CD4-positive, alpha-beta T cell (primary cell): ENCODE results near the gene DNMT3A. TPM values are rescaled to one million over a fixed set of nuclear protein-coding genes. Genes with fewer than 3 reads are reported as not detected.

Source experiments
- ATAC-seq: fragments of 200-7000 bp; cut with Tn5 transposase; one replicate; pipeline ENCODE4 v1.10.0; 2022; ENCODE audit warnings: mild to moderate bottlenecking; ENCODE audit not compliant: poor library complexity
- CTCF ChIA-PET: fragments of 350-600 bp; sonication (Branson Sonifier 250); formaldehyde crosslinking; loops from one replicate; lab custom pipeline; 2021; ENCODE audit warnings: antibody characterized with exemption, inconsistent platforms; lab: Charles Lee
- POLR2A ChIA-PET: fragments of 350-600 bp; sonication (Branson Sonifier 250); formaldehyde crosslinking; loops from one replicate; lab custom pipeline; 2021; ENCODE audit warnings: antibody characterized with exemption, inconsistent platforms; lab: Charles Lee
- DNase-seq, 14 experiments: peaks; one replicate each; pipeline ENCODE4 v3.0.0-alpha.2; 2013 to 2020; ENCODE audit warnings: mixed read lengths in 2 of 14
- H3K27ac ChIP-seq, 2 donors: one replicate each; pipeline versions ENCODE4 v1.5.1 to v1.7.0; 2013; ENCODE audit warnings: low read length in 2 of 2, low read depth in 1 of 2, mild to moderate bottlenecking in 1 of 2
- H3K27me3 ChIP-seq, 2 experiments: 1 replicate in 1 of 2; 2 replicates in 1 of 2; pipeline versions ENCODE4 v1.6.1 to v1.7.0; 2013; ENCODE audit warnings: low read length in 2 of 2, control low read depth in 1 of 2, mild to moderate bottlenecking in 1 of 2, moderate library complexity in 1 of 2; ENCODE audit not compliant: insufficient read depth in 2 of 2, control insufficient read depth in 1 of 2
- H3K36me3 ChIP-seq: one replicate; pipeline ENCODE4 v1.6.1; 2013; ENCODE audit warnings: low read length, control low read depth; ENCODE audit not compliant: insufficient read depth
- H3K4me1 ChIP-seq: one replicate; pipeline ENCODE4 v1.6.1; 2013; ENCODE audit warnings: low read length, control low read depth; ENCODE audit not compliant: insufficient read depth
- H3K4me3 ChIP-seq: one replicate; pipeline ENCODE4 v1.5.1; 2013; ENCODE audit warnings: mild to moderate bottlenecking, low read length, moderate library complexity
- H3K9me3 ChIP-seq, 2 experiments: 1 replicate in 1 of 2; 2 replicates in 1 of 2; pipeline versions ENCODE4 v1.6.1 to v1.7.0; 2013; ENCODE audit warnings: low read length in 2 of 2, mild to moderate bottlenecking in 2 of 2, control low read depth in 1 of 2, moderate library complexity in 1 of 2; ENCODE audit not compliant: control insufficient read depth in 1 of 2, insufficient read depth in 1 of 2
- H3K27ac Mint-ChIP-seq: one replicate; pipeline ENCODE4 v1.8.0; 2020; ENCODE audit warnings: mixed read lengths
- H3K27me3 Mint-ChIP-seq: one replicate; pipeline ENCODE4 v1.8.0; 2021; ENCODE audit warnings: mixed read lengths
- H3K36me3 Mint-ChIP-seq: one replicate; pipeline ENCODE4 v1.8.0; 2021; ENCODE audit warnings: low read depth, mixed read lengths
- H3K4me1 Mint-ChIP-seq: one replicate; pipeline ENCODE4 v1.8.0; 2021; ENCODE audit warnings: low read depth, mixed read lengths
- H3K4me3 Mint-ChIP-seq: one replicate; pipeline ENCODE4 v1.8.0; 2020; ENCODE audit warnings: mild to moderate bottlenecking, mixed read lengths
- H3K9me3 Mint-ChIP-seq: one replicate; pipeline ENCODE4 v1.8.0; 2020; ENCODE audit warnings: mixed read lengths
- CTCF ChIP-seq: fragments of 200-600 bp; IDR thresholded peaks from one replicate; pipeline ENCODE4 v1.8.0; 2022; ENCODE audit warnings: antibody characterized with exemption, mild to moderate bottlenecking
- intact Hi-C, 2 experiments: fragments of 100-400 bp; cut with DNase I in 1 of 2; cut with micrococcal nuclease in 1 of 2; formaldehyde crosslinking; loops; one replicate each; pipeline versions ENCODE4 v1.15.1 to v1.9.0; 2023 to 2025; cut with DNase I, micrococcal nuclease
- total RNA-seq, 174 experiments: library from RNA in 2 of 174; stranded (reverse) in 2 of 174; gene quantifications; one replicate each; pipeline ENCODE4 v1.2.3 and lab custom pipeline; 2021 to 2026

Gene DNMT3A
- total RNA-seq, 2 experiments from 2014 or later, result 57.1 to 62.1 TPM

GRCh38 chr2:25358249-25358815 is 16.6 kb upstream of the DNMT3A start:
- no peaks in the 10 kb centered on the region for H3K9me3 Mint-ChIP-seq
- no peak for TF ChIP-seq CTCF
- H3K36me3 Mint-ChIP-seq, result no peaks in the 10 kb centered on the region
- DNase-seq, result no peak
- ChIA-PET CTCF (interaction anchor here (1.2 kb wide), 1 partner anchor 11 kb away, joined by 4 read pairs; no protein-coding TSS in a partner anchor), POLR2A (no interaction called here)
- intact Hi-C loops, result no loop called here
- H3K4me3 ChIP-seq, result no peak overlapping the region
- H3K27me3 Mint-ChIP-seq, result no peaks in the 10 kb centered on the region
- H3K4me1 ChIP-seq, result peaks cover 15% of the 10 kb centered on the region
- H3K4me1 Mint-ChIP-seq, result peaks cover 13% of the 10 kb centered on the region
- no peak overlapping the region for H3K27ac Mint-ChIP-seq
- H3K9me3 ChIP-seq, result no peaks in the 10 kb centered on the region
- no peak overlapping the region for H3K4me3 Mint-ChIP-seq
- no peaks in the 10 kb centered on the region for H3K27me3 ChIP-seq
- no peak for ATAC-seq
- H3K36me3 ChIP-seq, result no peaks in the 10 kb centered on the region
- no peak overlapping the region for H3K27ac ChIP-seq

GRCh38 chr2:25356088-25356487 is 14.4 kb upstream of the DNMT3A start:
- CTCF ChIA-PET, result no interaction called here
- no peak for ATAC-seq
- intact Hi-C loops, result no loop called here

GRCh38 chr2:25355270-25355669 is 13.5 kb upstream of the DNMT3A start:
- Histone ChIP-seq H3K27ac (no peak overlapping the region), H3K4me3 (no peak overlapping the region), H3K36me3 (no peaks in the 10 kb centered on the region), H3K27me3 (no peaks in the 10 kb centered on the region), H3K9me3 (no peaks in the 10 kb centered on the region), H3K4me1 (peaks cover 1% of the 10 kb centered on the region)
- no peak for DNase-seq
- no peak overlapping the region for H3K27ac Mint-ChIP-seq
- ChIA-PET CTCF (no interaction called here), POLR2A (no interaction called here)
- peaks cover 6% of the 10 kb centered on the region for H3K27me3 Mint-ChIP-seq
- no peaks in the 10 kb centered on the region for H3K36me3 Mint-ChIP-seq
- intact Hi-C loops, result no loop called here
- ATAC-seq, result no peak
- H3K9me3 Mint-ChIP-seq, result no peaks in the 10 kb centered on the region
- H3K4me1 Mint-ChIP-seq, result peaks cover 2% of the 10 kb centered on the region
- no peak for TF ChIP-seq CTCF
- H3K4me3 Mint-ChIP-seq, result no peak overlapping the region

More at GRCh38 chr2:25356088-25356487, 14.4 kb upstream of the DNMT3A start:
- no peaks in the 10 kb centered on the region for H3K4me1 Mint-ChIP-seq
- no peaks in the 10 kb centered on the region for H3K36me3 Mint-ChIP-seq
- H3K4me3 Mint-ChIP-seq, result no peak overlapping the region
- DNase-seq, result no peak
- no peaks in the 10 kb centered on the region for H3K9me3 ChIP-seq
- peaks cover 6% of the 10 kb centered on the region for H3K27me3 Mint-ChIP-seq
- TF ChIP-seq CTCF, result no peak
- H3K4me3 ChIP-seq, result no peak overlapping the region
- H3K9me3 Mint-ChIP-seq, result no peaks in the 10 kb centered on the region
- no peaks in the 10 kb centered on the region for H3K4me1 ChIP-seq
- POLR2A ChIA-PET, result no interaction called here
- no peaks in the 10 kb centered on the region for H3K27me3 ChIP-seq
- no peak overlapping the region for H3K27ac ChIP-seq
- H3K27ac Mint-ChIP-seq, result no peak overlapping the region
- no peaks in the 10 kb centered on the region for H3K36me3 ChIP-seq
